Thoracic aorta (tissue), 2 donors: Measurements from ENCODE around the gene MICAL2. TPM values are rescaled to one million over a fixed set of nuclear protein-coding genes. Genes with fewer than 3 reads are reported as not detected.

ENCODE experiments used
- ATAC-seq: fragments of 150-250 bp; one replicate; pipeline ENCODE4 v1.8.0; 2017; ENCODE audit warnings: low read depth; ENCODE audit not compliant: insufficient number of reproducible peaks, low FRiP score
- DNase-seq: peaks from one replicate; pipeline ENCODE4 v3.0.0-alpha.2; 2020; ENCODE audit warnings: low spot score
- H3K27ac ChIP-seq, 2 donors: fragments of 200-600 bp; sonication (generic); 1 replicate in 1 of 2; 2 replicates in 1 of 2; pipeline ENCODE4 v1.5.1; 2016; ENCODE audit warnings: mild to moderate bottlenecking in 2 of 2, moderate library complexity in 2 of 2
- H3K27me3 ChIP-seq: fragments of 200-600 bp; sonication (generic); replicated peaks from 2 replicates; pipeline ENCODE4 v1.6.0; 2016; ENCODE audit warnings: mild to moderate bottlenecking; ENCODE audit not compliant: insufficient read depth
- H3K36me3 ChIP-seq: fragments of 200-600 bp; sonication (generic); one replicate; pipeline ENCODE4 v1.5.1; 2016
- H3K4me1 ChIP-seq, 2 donors: fragments of 200-600 bp; sonication (generic); 1 replicate in 1 of 2; 2 replicates in 1 of 2; pipeline versions ENCODE4 v1.5.1 to v1.6.0; 2016; ENCODE audit warnings: low read depth in 2 of 2, mild to moderate bottlenecking in 1 of 2; ENCODE audit not compliant: control insufficient read depth in 1 of 2
- H3K4me3 ChIP-seq: fragments of 200-600 bp; sonication (generic); 2 replicates; pipeline ENCODE4 v1.5.1; 2016; ENCODE audit warnings: mild to moderate bottlenecking
- H3K9me3 ChIP-seq: fragments of 200-600 bp; sonication (generic); 2 replicates; pipeline ENCODE4 v1.5.1; 2016
- total RNA-seq, 2 donors: library from RNA; depleted of rRNA; stranded (reverse); fragments of >200 nt; gene quantifications; one replicate each; pipeline versions ENCODE4 v1.1.0 to v1.2.3, GENCODE V29; 2016
- TF ChIP-seq, protein P1 (sequence below): fragments of 200-600 bp; sonication (generic); IDR thresholded peaks from one replicate; pipeline ENCODE4 v1.5.1; 2019; ENCODE audit warnings: antibody characterized with exemption

MICAL2 gene
- total RNA-seq, 2 donors from 2014 or later: 791 to 989 TPM

DNA sequence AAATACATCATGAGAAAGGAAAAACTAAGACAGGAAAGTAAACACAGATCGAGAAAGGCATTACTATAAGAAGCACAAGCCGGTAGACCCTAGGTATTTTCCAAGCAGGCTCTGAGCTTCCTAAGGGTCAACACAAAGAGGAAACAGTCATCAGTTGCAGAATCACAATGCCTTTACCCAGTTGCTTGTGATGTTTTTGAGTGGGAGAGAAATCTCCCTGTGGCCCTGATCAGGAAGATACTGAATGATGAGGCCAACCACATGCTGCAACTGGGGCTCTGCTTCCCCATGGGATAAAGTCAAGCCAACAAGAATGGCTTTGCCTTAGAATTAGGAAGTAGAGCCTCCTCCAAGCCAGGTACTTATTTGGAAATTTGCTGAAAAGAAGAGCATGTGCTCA, 132.6 kb downstream of the MICAL2 start:
- Histone ChIP-seq H3K4me1 (peaks cover 60 to 100% of the 10 kb centered on the region in 2 donors), H3K4me3 (no peak overlapping the region), H3K9me3 (no peaks in the 10 kb centered on the region), H3K27ac (peak overlapping the region; percentile 95 to 98), H3K27me3 (no peaks in the 10 kb centered on the region), H3K36me3 (peaks cover 64% of the 10 kb centered on the region)
- DNase-seq (no peak), ATAC-seq (no peak)
- TF ChIP-seq, protein P1, sequence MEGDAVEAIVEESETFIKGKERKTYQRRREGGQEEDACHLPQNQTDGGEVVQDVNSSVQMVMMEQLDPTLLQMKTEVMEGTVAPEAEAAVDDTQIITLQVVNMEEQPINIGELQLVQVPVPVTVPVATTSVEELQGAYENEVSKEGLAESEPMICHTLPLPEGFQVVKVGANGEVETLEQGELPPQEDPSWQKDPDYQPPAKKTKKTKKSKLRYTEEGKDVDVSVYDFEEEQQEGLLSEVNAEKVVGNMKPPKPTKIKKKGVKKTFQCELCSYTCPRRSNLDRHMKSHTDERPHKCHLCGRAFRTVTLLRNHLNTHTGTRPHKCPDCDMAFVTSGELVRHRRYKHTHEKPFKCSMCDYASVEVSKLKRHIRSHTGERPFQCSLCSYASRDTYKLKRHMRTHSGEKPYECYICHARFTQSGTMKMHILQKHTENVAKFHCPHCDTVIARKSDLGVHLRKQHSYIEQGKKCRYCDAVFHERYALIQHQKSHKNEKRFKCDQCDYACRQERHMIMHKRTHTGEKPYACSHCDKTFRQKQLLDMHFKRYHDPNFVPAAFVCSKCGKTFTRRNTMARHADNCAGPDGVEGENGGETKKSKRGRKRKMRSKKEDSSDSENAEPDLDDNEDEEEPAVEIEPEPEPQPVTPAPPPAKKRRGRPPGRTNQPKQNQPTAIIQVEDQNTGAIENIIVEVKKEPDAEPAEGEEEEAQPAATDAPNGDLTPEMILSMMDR: no peak

DNA sequence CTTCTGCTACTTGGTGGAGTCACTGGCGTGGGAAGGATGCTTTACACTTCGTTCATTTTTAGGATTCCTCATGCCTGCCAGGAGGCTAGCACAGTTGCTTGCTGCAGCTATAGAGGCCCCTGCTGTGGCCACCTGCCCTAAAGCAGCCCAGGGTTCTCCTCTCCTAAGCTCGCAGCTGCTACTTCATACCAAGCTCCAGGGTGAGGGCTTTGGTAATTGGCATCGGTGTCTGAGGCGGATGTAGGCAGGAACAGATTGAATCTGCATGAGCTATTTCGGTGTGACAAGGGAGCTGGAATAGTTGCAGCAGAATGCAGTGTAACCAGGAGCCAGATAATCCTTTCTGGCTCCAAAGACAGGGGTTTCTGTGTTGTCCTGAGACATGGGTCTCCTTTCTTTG, 133.1 kb downstream of the MICAL2 start:
- Histone ChIP-seq H3K27ac (peak overlapping the region; percentile 95 to 98), H3K4me3 (no peak overlapping the region), H3K27me3 (no peaks in the 10 kb centered on the region), H3K36me3 (peaks cover 66% of the 10 kb centered on the region), H3K4me1 (peaks cover 65 to 100% of the 10 kb centered on the region in 2 donors), H3K9me3 (no peaks in the 10 kb centered on the region)
- TF ChIP-seq, protein P1: no peak
- DNase-seq: no peak
- ATAC-seq: no peak

DNA sequence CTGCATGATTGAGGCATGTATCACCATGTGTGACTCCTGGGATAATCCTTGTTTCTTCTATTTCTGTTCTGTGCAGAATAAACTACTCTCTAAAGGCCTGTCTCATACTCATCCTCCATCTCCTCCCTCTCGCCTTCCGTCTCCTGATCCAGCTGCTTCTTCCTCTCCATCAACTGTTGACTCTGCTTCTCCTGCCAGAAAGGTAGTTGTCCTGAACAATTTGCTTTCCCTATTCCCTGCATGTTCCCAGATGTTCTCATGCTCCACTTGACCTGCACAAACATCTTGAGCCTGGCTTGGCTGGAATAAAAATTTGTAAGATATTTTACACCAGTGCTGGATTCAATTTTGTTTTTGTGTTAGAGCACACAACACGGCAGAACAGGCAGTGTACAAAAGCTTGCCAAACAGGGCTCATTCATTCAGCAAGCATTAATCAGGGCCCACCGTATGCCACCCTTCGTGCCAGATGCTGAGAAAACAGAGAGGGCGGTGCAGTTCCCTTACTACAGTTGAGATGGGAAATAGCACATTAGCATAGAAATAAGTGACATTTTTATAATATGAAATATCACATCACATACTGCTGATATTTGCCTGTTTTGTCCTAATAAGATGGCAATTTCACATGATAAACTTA, 133.6 kb downstream of the MICAL2 start:
- Histone ChIP-seq H3K27ac (peak overlapping the region; percentile 95 to 98), H3K9me3 (no peaks in the 10 kb centered on the region), H3K36me3 (peaks cover 68% of the 10 kb centered on the region), H3K4me3 (no peak overlapping the region), H3K27me3 (no peaks in the 10 kb centered on the region), H3K4me1 (peaks cover 62 to 97% of the 10 kb centered on the region in 2 donors)
- no peak for ATAC-seq
- TF ChIP-seq, protein P1: no peak
- no peak for DNase-seq

DNA sequence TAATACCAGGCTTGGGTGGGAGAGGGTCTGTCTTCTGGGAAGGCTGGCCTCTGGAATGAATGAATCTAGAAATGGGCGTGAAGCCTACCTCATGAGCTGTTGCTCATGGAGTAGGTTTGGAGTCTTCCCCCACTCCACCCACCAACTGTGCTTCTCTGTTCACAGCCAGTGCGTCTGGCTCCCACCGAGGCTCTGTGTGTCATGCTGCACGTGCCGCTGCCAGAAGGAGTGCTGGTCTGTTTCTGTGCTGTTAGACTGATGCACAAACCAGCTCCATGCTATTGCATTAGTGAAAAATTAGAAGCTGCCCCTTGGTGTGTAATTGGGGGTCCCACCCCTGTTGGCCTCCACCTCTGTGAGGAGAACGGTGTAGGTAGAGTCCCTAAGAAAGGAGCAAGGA, 134.7 kb downstream of the MICAL2 start:
- ATAC-seq (no peak), DNase-seq (no peak)
- H3K27me3 ChIP-seq: no peaks in the 10 kb centered on the region
- TF ChIP-seq, protein P1: no peak
- peaks cover 52 to 93% of the 10 kb centered on the region in 2 donors for H3K4me1 ChIP-seq
- peak overlapping the region; percentile 82 to 95 for H3K27ac ChIP-seq
- H3K36me3 ChIP-seq: peaks cover 70% of the 10 kb centered on the region
- no peak overlapping the region for H3K4me3 ChIP-seq
- H3K9me3 ChIP-seq: no peaks in the 10 kb centered on the region

DNA sequence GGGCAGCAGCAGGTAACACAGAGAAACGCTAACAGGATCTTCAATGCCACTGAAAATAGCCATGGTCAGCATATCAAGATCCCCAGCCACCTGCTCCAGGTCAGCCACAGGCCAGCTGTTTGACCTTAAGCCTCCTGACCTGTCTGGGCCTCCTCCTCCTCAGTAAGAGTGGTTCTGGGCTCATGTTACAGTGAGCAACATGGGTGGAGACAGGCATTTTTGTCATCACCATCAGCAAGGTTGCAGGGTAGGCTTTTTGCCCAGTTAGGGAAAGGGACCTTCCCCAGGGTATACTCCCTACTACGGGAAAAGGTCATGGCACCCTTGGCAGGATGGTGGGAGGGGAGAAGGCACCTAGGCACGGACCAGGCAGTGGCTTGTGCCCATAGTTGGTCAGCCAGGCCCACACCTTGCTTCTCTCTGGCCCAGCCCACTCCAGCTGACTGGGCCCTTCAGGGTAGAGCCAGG, 135.2 kb downstream of the MICAL2 start:
- H3K27me3 ChIP-seq: no peaks in the 10 kb centered on the region
- no peak overlapping the region for H3K4me3 ChIP-seq
- H3K4me1 ChIP-seq: peaks cover 47 to 89% of the 10 kb centered on the region in 2 donors
- DNase-seq: no peak
- TF ChIP-seq, protein P1: no peak
- no peak for ATAC-seq
- no peaks in the 10 kb centered on the region for H3K9me3 ChIP-seq
- H3K27ac ChIP-seq: peak overlapping the region; percentile 82 to 95
- H3K36me3 ChIP-seq: peaks cover 70% of the 10 kb centered on the region
